ENCODE measurements around the gene CHD8. TPM values are rescaled to one million over a fixed set of nuclear protein-coding genes. Genes with fewer than 3 reads are reported as not detected.
"Not testable (repeated sequence)": the region's sequence is repeated elsewhere in the genome, so short reads cannot be mapped to it uniquely, and the experiment has no call there.

CHD8 gene
- total RNA-seq, 1 donor from 2014 or later, result 78.9 TPM

DNA sequence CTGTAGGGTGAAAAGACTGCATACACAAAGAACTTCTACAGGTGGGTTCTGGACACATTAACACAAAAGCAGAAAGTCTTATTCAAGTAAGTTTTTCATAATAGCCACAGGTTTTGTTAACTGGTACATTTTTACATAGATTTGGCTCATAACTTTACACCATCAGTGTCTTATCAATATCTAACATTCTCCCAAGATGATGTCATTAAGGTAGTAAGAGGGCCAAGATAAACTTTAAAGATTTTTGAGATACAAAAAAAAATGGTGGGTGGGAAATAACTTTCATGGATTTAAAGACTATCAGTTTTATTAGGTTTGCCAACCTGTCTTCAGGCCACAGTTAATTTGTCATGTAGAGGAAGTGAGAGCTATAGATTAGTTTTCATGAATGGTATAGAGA is 73.8 kb downstream of the CHD8 start:
- intact Hi-C loops (cut with DNase I), result no loop called here
- no peak for DNase-seq (ENCODE audit: low spot score)
- ATAC-seq, result no peak

- DNase-seq (ENCODE audit: low spot score), result no peak
- intact Hi-C loops (cut with DNase I), result no loop called here
Observed at GRCh38 chr14:21379338-21379737, 76.6 kb downstream of the CHD8 start.

DNA sequence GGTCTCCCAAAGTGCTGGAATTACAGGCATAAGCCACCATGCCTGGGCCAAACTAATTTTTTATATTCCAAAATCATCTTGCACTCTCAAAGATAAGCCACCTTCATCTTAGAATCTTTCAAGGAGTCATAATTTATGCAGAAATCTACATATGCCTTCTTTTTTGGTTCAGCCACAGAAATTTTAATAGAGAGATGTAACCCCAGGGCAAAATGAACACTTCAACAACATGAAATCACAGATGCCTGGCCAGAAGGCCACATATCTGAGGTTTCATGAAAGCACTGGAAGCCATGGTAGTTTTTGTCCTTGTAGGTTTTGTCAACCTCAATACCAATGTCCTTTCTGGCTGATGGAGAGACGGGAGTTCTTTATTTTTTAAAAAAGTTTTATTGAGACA is 81.9 kb downstream of the CHD8 start:
- no peak for DNase-seq (ENCODE audit: low spot score)
- intact Hi-C loops (cut with DNase I), result no loop called here
- ATAC-seq, result no peak

More at GRCh38 chr14:21379338-21379737, 76.6 kb downstream of the CHD8 start:
- ATAC-seq, result no peak

DNA sequence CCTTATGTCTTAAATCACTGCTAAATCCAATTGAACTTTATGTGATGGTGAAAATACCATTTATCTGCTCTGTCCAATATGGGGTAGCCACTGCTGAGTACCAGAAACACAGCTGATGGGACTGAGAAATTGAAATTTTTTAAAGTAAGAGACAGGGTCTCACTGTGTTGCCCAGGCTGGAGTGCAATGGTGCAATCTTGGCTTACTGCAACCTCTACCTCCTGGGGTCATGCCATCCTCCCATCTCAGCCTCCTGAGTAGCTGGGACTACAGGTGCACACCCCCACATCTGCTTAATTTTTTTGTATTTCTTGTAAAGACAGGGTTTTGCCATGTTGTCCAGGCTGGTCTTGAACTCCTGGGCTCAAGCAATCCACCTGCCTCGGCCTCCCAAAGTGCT is 83.1 kb downstream of the CHD8 start:
- ATAC-seq; intact Hi-C loops (cut with DNase I); DNase-seq (ENCODE audit: low spot score): not testable (repeated sequence)

GRCh38 chr14:21369949-21370679 is 85.8 kb downstream of the CHD8 start:
- intact Hi-C loops (cut with DNase I), result no loop called here
- no peak for DNase-seq (ENCODE audit: low spot score)
- no peak for ATAC-seq

DNA sequence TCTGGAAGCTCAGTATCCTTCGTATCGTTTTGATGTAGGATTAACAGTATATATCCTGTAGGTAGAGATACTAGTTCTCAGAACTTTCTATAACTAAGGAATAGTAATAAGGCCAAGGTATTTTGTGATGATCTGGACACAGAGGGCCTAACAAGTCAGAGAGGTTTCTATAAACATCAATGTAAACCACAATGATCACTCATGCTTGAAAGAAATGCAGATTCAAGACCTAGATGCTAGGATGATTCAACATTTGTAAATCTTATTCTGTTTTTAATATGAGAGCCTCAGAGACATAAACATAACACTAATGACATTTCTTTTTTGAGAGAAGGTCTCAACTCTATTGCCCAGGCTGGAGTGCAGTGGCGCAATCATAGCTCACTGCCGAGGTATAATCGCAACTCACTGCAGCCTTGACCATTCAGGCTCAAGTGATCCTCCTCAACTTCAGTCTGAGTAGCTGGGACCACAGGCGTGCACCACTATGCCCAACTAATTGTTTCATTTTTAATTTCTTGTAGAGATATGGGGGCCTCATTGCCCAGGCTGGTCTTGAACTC is 88.3 kb downstream of the CHD8 start:
- DNase-seq (ENCODE audit: low spot score) (no peak), ATAC-seq (no peak)
- intact Hi-C loops (cut with DNase I), result no loop called here

DNA sequence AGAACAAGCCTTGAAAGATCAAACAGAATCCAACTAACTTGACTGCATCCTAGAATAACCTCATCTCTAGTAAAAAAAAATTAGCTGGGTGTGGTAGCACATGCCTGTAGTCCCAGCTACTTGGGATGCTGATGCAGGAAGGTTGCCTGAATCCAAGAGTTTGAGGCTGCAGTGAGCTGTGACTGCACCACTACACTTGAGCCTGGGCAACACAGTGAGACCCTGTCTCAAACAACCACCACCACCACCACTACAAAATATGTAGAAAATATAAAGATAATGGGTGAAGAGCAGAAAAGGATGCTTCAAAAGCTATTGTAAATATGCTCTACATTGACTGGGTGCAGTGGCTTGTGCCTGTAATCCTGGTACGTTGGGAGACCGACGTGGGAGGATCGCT is 99.4 kb downstream of the CHD8 start:
- ATAC-seq (no peak), DNase-seq (ENCODE audit: low spot score) (no peak)
- intact Hi-C loops (cut with DNase I), result no loop called here

DNA sequence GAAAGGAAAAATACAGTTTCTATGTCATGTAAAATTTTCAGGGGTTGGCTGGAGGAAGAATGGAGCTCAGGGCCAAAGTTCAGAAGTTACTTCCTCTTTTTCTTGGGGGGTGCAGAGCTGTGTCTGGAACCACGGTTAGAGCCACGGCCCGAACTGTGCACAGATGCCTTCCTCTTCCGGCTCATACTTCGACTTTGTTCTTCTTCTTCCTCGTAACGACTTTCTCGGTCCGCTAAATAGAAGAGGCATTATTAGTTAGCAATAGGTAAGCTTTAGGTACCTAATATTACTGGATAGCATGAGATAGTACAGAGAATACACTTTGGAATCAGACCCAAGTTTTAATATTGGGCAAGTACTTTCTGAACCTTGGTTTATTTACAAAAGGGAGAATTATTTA is 103.3 kb downstream of the CHD8 start:
- DNase-seq (ENCODE audit: low spot score) (no peak), ATAC-seq (peak; percentile 67)
- intact Hi-C loops (cut with DNase I), result no loop called here

DNA sequence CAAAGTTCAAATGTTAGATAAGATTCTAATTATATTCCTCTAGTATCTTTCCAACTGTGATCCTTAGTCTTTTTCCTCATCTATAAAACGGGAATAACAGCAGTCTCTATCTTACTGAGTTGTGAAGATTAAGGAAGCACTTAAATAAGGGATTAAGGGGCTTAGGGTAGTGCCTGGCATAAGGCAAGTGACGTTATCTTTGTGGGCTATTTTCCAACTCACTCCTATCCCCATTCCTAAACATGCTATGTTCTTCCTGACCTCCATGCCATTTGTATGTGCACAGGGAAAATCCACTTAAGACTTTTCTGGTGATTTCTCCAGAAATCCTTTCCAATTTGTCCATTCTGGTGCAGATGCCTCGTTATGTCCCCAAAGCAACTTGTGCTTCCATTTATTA is 105.4 kb downstream of the CHD8 start:
- DNase-seq (ENCODE audit: low spot score) (no peak), ATAC-seq (no peak)
- intact Hi-C loops (cut with DNase I), result no loop called here

DNA sequence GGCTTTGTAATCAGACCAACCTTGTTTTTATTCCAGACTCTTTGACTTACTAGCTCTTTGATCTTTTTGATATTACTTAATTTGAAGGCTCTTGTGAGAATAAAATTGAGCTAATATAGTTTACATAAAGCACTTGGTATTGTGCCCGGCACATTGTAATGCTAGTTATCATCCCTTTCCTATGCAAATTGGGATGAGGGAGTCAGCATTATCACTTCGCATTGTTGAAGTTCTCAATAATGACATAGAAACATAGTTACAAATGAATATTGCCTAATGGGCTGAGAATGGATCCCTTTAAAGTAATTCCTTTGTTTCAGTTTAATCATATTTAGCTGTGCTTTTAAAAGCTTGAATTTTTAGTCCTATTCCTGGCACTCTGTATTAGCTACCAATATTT is 108.7 kb downstream of the CHD8 start:
- no peak for DNase-seq (ENCODE audit: low spot score)
- ATAC-seq, result no peak
- intact Hi-C loops (cut with DNase I), result no loop called here

DNA sequence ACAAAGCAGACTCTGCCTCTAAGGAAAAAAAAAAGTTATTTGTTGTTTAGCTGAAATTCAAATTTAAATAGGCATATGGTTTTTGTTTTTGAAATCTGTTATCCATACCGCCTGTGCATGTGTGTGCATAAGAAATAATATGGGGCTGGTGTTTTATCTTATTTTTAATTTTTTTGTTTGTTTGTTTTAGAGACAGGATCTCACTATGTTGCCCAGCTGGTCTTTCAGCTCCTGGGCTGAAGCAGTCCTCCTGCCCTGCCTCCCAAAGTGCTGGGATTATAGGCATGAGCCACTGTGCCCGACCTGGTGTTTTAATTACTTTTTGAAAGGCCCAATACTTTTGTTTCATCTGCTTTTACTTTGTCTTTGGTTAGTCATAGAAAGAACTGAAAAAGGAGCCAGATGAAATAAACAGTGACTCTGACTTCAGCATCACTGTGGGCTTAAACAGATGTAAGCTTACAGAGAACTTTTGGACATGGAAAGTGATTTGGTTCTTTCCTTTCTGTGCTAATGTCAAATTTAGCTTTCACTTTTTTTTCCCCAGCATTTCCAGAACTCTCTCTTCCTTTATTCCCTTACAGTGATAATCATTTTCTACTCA is 109.3 kb downstream of the CHD8 start:
- DNase-seq (ENCODE audit: low spot score) (no peak), ATAC-seq (no peak)
- intact Hi-C loops (cut with DNase I), result no loop called here

DNA sequence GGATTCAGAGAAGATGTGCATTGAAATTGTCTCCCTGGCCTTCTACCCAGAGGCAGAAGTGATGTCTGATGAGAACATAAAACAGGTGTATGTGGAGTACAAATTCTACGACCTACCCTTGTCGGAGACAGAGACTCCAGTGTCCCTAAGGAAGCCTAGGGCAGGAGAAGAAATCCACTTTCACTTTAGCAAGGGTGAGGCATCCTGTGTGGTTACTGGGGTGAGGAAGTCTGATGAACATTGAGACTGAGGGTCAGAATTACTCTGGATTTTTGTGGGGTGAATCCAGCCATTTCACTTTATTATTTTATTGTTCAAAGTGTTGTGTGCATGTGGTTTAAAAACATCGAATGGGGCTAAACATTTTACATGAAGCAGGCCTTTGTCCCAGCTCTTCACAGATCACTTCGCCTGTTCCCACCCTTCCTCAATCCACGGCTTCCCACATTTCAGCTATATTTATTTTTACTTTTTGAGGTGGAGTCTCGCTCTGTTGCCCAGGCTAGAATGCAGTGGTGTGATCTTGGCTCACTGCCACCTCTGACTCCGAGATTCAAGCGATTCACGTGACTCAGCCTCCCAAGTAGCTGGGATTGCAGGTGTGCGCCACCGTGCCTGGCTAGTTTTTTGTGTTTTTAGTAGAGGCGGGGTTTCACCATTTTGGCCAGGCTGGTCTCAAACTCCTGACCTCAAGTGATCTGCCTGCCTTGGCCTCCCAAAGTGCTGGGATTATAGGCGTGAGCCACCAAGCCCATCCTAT is 112.7 kb downstream of the CHD8 start:
- no peak for ATAC-seq
- no peak for DNase-seq (ENCODE audit: low spot score)

More for the DNA sequence above, 112.7 kb downstream of the CHD8 start:
- intact Hi-C loops (cut with DNase I), result no loop called here

Other genes starting within 250 kb of the CHD8 start
- 395 TPM for gene HNRNPC, start 186.7 kb downstream of the CHD8 start, total RNA-seq
- gene RPGRIP1, start 176.0 kb downstream of the CHD8 start, total RNA-seq, result 0.45 TPM
- gene SUPT16H, start 72.1 kb downstream of the CHD8 start, total RNA-seq, result 59.1 TPM
- 41.0 TPM for gene RAB2B, start 20.8 kb upstream of the CHD8 start, total RNA-seq
- 60.0 TPM for gene TOX4, start 21.1 kb upstream of the CHD8 start, total RNA-seq
- 43.3 TPM for gene METTL3, start 55.2 kb upstream of the CHD8 start, total RNA-seq
- gene SALL2, start 70.2 kb upstream of the CHD8 start, total RNA-seq, result 16.3 TPM
- not detected for gene OR10G3, start 124.0 kb upstream of the CHD8 start, total RNA-seq
- not detected for gene OR10G2, start 178.8 kb upstream of the CHD8 start, total RNA-seq
- gene OR4E2, start 197.7 kb upstream of the CHD8 start, total RNA-seq, result not detected
- not detected for gene OR4E1, start 217.7 kb upstream of the CHD8 start, total RNA-seq